GM11168 (cell line): ENCODE results near the gene INHA.

Source experiments
- in situ Hi-C: fragments of 300-500 bp; cut with MboI; formaldehyde crosslinking; loops from one replicate; pipeline ENCODE4 v1.12.0; 2022; ENCODE audit warnings: low sequenced_read_pairs; ENCODE audit not compliant: unreplicated experiment

INHA gene

GRCh38 chr2:219539926-219540678 lies 32.0 kb upstream of the INHA start:
- in situ Hi-C loops = loop anchor here (10.0 kb wide), 1 partner anchor 105 kb away; no protein-coding TSS in a partner anchor

- in situ Hi-C loops = loop anchor here (10.0 kb wide), 1 partner anchor 104 kb away; no protein-coding TSS in a partner anchor
Measured at GRCh38 chr2:219540784-219541504, 31.2 kb upstream of the INHA start.

GRCh38 chr2:219541611-219542180 lies 30.4 kb upstream of the INHA start:
- in situ Hi-C loops = loop anchor here (10.0 kb wide), 1 partner anchor 103 kb away; no protein-coding TSS in a partner anchor

- in situ Hi-C loops = loop anchor here (10.0 kb wide), 1 partner anchor 102 kb away; no protein-coding TSS in a partner anchor
Measured at GRCh38 chr2:219542931-219543595, 29.0 kb upstream of the INHA start.

- in situ Hi-C loops = loop anchor here (10.0 kb wide), 1 partner anchor 101 kb away; no protein-coding TSS in a partner anchor
Measured at GRCh38 chr2:219543596-219544358, 28.3 kb upstream of the INHA start, which contains the start of the genes CHPF and TMEM198. Gene CHPF, minus strand, starts transcription at chr2:219543809. Its CDS starts 271 bp downstream, at chr2:219543538. Gene TMEM198, plus strand, starts transcription at chr2:219544028. Its CDS starts 700 bp downstream, at chr2:219544728.

- in situ Hi-C loops = loop anchor here (10.0 kb wide), 1 partner anchor 100 kb away; no protein-coding TSS in a partner anchor
Measured at GRCh38 chr2:219544567-219544966, 27.5 kb upstream of the INHA start.

GRCh38 chr2:219545295-219545942 lies 26.7 kb upstream of the INHA start:
- in situ Hi-C loops = loop anchor here (10.0 kb wide), 1 partner anchor 99 kb away; no protein-coding TSS in a partner anchor

- in situ Hi-C loops = loop anchor here (10.0 kb wide), 1 partner anchor 99 kb away; no protein-coding TSS in a partner anchor
Measured at GRCh38 chr2:219545943-219546352, 26.2 kb upstream of the INHA start.

GRCh38 chr2:219547621-219548020 lies 24.5 kb upstream of the INHA start:
- in situ Hi-C loops = loop anchor here (10.0 kb wide), 1 partner anchor 97 kb away; no protein-coding TSS in a partner anchor

GRCh38 chr2:219548990-219549389 lies 23.1 kb upstream of the INHA start:
- in situ Hi-C loops = loop anchor here (10.0 kb wide), 1 partner anchor 96 kb away; no protein-coding TSS in a partner anchor

GRCh38 chr2:219549619-219550018 lies 22.5 kb upstream of the INHA start:
- in situ Hi-C loops = loop anchor here (10.0 kb wide), 1 partner anchor 95 kb away; no protein-coding TSS in a partner anchor

- in situ Hi-C loops = no loop called here
Measured at GRCh38 chr2:219551441-219552381, 20.4 kb upstream of the INHA start.

GRCh38 chr2:219552382-219553167 lies 19.5 kb upstream of the INHA start:
- in situ Hi-C loops = no loop called here

GRCh38 chr2:219553168-219553417 lies 19.0 kb upstream of the INHA start:
- in situ Hi-C loops = no loop called here

- in situ Hi-C loops = no loop called here
Measured at GRCh38 chr2:219553463-219553963, 18.6 kb upstream of the INHA start.

- in situ Hi-C loops = no loop called here
Measured at GRCh38 chr2:219554350-219554749, 17.8 kb upstream of the INHA start.

GRCh38 chr2:219555956-219556355 lies 16.2 kb upstream of the INHA start:
- in situ Hi-C loops = no loop called here
